Naive thymus-derived CD8-positive, alpha-beta T cell (primary cell): ENCODE data around the gene CTCF. TPM values are rescaled to one million over a fixed set of nuclear protein-coding genes. Genes with fewer than 3 reads are reported as not detected.
"Not testable (repeated sequence)": the region's sequence is repeated elsewhere in the genome, so short reads cannot be mapped to it uniquely, and the experiment has no call there.

Experiments used
- ATAC-seq, 2 donors: fragments of 150-1000 bp; cut with Tn5 transposase in 1 of 2; sonication (Bioruptor Pico), chemical (Tn5 transposase) in 1 of 2; 1 replicate in 1 of 2; 2 replicates in 1 of 2; pipeline ENCODE4 v1.10.0; 2021; ENCODE audit warnings: mild to moderate bottlenecking in 2 of 2, moderate library complexity in 2 of 2
- POLR2A ChIA-PET: fragments of 350-600 bp; sonication (Branson Sonifier 250); formaldehyde crosslinking; loops from one replicate; lab custom pipeline; 2021; ENCODE audit warnings: antibody characterized with exemption; lab: Charles Lee
- DNase-seq, 10 donors: peaks; one replicate each; pipeline versions ENCODE4 v3.0.0 to v3.0.0-alpha.2; 2020 to 2022
- H3K27ac Mint-ChIP-seq, 10 donors: one replicate each; pipeline ENCODE4 v1.8.0; 2020 to 2022; ENCODE audit warnings: mild to moderate bottlenecking in 10 of 10, mixed read lengths in 10 of 10, moderate library complexity in 4 of 10, inconsistent platforms in 1 of 10
- H3K27me3 Mint-ChIP-seq, 5 donors: one replicate each; pipeline ENCODE4 v1.8.0; 2021 to 2022; ENCODE audit warnings: mixed read lengths in 5 of 5
- H3K36me3 Mint-ChIP-seq, 3 donors: one replicate each; pipeline ENCODE4 v1.8.0; 2020 to 2022; ENCODE audit warnings: mixed read lengths in 3 of 3, mild to moderate bottlenecking in 2 of 3, inconsistent platforms in 1 of 3
- H3K4me1 Mint-ChIP-seq, 4 donors: one replicate each; pipeline ENCODE4 v1.8.0; 2021 to 2022; ENCODE audit warnings: mixed read lengths in 4 of 4
- H3K4me3 Mint-ChIP-seq, 10 donors: one replicate each; pipeline ENCODE4 v1.8.0; 2020 to 2022; ENCODE audit warnings: mild to moderate bottlenecking in 10 of 10, mixed read lengths in 10 of 10, moderate library complexity in 6 of 10, inconsistent platforms in 1 of 10
- H3K9me3 Mint-ChIP-seq, 9 donors: one replicate each; pipeline ENCODE4 v1.8.0; 2020 to 2022; ENCODE audit warnings: mixed read lengths in 9 of 9, mild to moderate bottlenecking in 3 of 9, inconsistent platforms in 1 of 9, moderate library complexity in 1 of 9
- polyA plus RNA-seq, 3 donors: library from polyadenylated mRNA; unstranded; fragments of 300-500 nt; fragmentation: Illumina TruSeq; gene quantifications; one replicate each; pipeline ENCODE4 v1.2.3, GENCODE V29; 2021
- total RNA-seq, 8 experiments: library from RNA in 2 of 8; stranded (reverse) in 2 of 8; gene quantifications; one replicate each; pipeline ENCODE4 v1.2.3 and lab custom pipeline; 2021 to 2026

The CTCF gene
- total and polyA plus RNA-seq, 5 experiments from 2014 or later = 37.1 to 67.6 (median 61.1) TPM

DNA sequence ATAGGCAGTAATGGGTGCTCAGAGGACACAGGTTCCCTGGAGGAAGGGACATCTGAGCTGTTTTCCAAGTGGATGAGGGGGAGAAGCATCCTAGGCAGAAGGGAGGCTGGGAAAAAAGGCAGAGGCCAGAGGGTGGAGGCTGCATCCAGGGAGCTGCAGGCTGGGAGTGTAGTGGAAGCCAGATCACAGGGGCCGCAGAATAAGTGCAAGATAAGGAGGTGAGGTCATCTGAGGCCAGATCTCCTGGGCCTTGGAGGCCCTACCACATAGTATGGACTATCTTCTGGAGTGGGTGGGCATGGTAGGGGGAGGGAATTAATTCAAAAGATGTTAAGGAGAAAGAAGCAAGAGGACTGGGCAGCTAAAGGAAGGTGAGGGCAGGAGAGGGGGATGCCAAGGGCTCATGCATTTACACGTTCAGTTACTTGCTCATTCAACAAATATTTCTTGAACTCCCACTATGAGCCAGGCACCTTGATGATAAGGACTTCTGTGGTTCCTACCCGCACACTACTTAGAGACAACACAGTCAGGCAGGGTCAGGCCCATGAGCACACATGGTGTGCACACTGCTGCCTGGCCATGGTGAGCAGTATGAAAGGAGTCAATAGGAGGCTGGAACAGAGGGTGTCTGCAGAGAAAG is 36.1 kb upstream of the CTCF start:
- Mint-ChIP-seq H3K27me3 (peaks cover 0 to 19% (median 5%) of the 10 kb centered on the region in 5 donors), H3K27ac (peak overlapping the region in 4 of 10 donors; percentile 15 to 57 (median 33)), H3K9me3 (no peaks in the 10 kb centered on the region), H3K4me3 (peak overlapping the region in 5 of 10 donors; percentile 45 to 84 (median 59)), H3K4me1 (peaks cover 22 to 26% (median 23%) of the 10 kb centered on the region in 4 donors), H3K36me3 (no peaks in the 10 kb centered on the region)
- no peak for ATAC-seq
- peak in 1 of 10 donors; percentile 44 for DNase-seq
- POLR2A ChIA-PET = interaction anchor here (1.3 to 1.8 kb wide), 3 partner anchors 11 to 45 kb away, joined by 3 to 8 read pairs (median 4); partner anchors contain the start of genes ATP6V0D1 and CTCF

DNA sequence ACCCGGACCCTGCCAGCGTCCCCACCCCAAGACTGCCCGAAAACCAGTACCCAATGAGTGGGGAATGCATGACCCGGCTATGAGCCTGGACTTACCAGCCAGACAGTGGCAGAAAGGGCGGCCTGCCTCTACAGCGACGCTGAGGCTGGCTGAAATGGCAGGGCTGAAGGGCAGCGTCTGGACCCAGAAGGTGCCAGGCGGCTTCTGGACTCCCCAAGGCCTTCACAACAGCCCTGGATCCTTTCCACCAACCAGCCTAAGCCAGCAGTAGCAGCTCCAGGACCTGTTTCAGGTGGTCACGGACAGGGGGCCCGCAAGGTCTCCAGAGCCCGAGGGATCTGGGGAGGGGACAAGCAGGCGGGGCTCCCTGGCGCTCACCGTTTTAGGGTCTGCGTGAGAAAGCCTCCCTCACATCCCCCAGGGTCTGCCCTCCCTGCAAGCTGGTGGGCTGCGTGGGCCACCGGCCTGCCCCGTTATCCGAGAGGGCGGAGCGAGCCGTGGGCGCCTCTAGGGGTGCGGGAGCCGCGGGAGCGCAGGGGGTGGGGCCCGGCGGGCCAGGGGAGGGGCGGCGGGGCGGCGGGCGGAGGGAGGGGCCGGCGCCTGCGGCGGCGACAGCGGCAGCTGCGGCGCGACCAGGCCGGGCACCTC is 34.0 kb upstream of the CTCF start, which contains the start of gene RIPOR1:
Gene RIPOR1 (plus strand): TSS at position 608 of the 648 bp plus-strand sequence. CDS start 9,618 bp downstream, outside the sequence.
- H3K4me1 Mint-ChIP-seq = peaks cover 20 to 33% (median 26%) of the 10 kb centered on the region in 4 donors
- ATAC-seq (peak; percentile 73), DNase-seq (peak in 7 of 10 donors; percentile 20 to 65 (median 48))
- POLR2A ChIA-PET = interaction anchor here (1.2 to 3.6 kb wide), 7 partner anchors 7 to 139 kb away, joined by 4 to 24 read pairs (median 8); partner anchors contain the start of genes ACD, C16orf86, CTCF and ENKD1
- peak within 1 kb of the TSS; percentile 65 to 89 (median 84) for H3K4me3 Mint-ChIP-seq
- H3K36me3 Mint-ChIP-seq = no peaks in the 10 kb centered on the region
- H3K9me3 Mint-ChIP-seq = no peaks in the 10 kb centered on the region
- H3K27ac Mint-ChIP-seq = peak within 1 kb of the TSS in 6 of 10 donors; percentile 57 to 82 (median 80)
- H3K27me3 Mint-ChIP-seq = peaks cover 0 to 24% (median 6%) of the 10 kb centered on the region in 5 donors

DNA sequence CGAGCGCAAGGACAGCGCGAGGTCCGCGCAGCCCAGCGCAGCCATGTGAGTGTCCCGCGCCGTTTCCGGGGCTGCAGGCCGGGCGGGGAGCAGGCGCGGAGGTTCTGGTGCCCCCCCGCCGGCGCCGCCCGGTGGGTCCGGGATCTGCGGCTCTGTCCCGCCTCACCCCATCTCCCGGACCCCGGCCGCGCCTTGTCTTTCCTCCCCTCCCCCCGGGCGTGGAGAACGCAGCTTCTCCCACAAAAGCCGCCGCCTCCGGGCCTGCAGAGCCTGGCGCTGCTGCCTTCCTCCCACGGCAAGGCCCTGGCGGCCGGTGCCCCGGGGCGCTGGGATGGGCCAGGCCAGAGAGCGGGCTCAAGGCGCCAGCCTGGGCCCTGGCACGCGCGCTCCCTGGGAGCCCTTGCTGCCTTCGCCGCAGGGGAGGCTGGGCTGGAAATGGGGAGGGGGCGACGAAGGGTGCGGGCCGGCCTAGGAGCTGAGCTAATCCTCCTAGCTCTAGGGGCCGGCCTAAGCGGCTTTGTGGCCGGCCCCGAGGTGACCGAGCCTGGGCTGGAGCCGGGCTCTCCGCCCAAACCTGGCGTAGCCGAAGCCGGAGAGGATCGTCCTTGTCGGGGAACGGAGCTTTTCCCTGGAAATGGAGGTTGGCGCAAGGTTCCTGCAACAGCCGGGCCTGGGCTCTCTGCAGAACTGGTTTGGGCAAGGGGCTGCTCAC is 33.3 kb upstream of the CTCF start:
- Mint-ChIP-seq H3K27me3 (peaks cover 0 to 24% (median 6%) of the 10 kb centered on the region in 5 donors), H3K4me1 (peaks cover 20 to 36% (median 28%) of the 10 kb centered on the region in 4 donors), H3K9me3 (no peaks in the 10 kb centered on the region), H3K4me3 (peak overlapping the region; percentile 65 to 89 (median 84)), H3K27ac (peak overlapping the region in 1 of 10 donors; percentile 82), H3K36me3 (no peaks in the 10 kb centered on the region)
- peak; percentile 51 to 53 for ATAC-seq
- peak in 2 of 10 donors; percentile 35 to 59 for DNase-seq
- POLR2A ChIA-PET = interaction anchor here (0.8 to 3.6 kb wide), 10 partner anchors 8 to 138 kb away, joined by 3 to 24 read pairs (median 4); partner anchors contain the start of genes ACD, C16orf86, CTCF and ENKD1

DNA sequence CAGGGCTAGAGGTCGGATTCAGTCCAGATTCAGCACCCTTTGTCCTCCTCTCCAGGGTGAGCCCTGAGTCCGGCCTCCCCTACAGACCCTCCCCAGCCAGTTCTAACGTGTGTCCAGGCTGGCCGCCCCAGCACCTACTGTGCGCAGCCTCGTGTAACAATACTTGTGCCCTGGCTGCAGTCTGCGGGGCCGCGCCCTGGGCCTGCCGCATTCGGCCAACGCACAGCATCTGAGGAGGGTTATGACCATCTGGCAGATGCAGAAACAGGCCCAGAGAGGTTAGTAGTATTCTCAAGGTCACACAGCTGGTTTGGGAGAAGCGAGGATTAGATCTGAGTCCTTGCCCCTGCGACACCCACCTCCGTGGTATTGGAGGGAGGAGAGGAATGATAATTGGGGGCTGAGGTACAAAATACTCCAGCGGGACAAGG is 32.7 kb upstream of the CTCF start:
- peaks cover 0 to 24% (median 6%) of the 10 kb centered on the region in 5 donors for H3K27me3 Mint-ChIP-seq

DNA sequence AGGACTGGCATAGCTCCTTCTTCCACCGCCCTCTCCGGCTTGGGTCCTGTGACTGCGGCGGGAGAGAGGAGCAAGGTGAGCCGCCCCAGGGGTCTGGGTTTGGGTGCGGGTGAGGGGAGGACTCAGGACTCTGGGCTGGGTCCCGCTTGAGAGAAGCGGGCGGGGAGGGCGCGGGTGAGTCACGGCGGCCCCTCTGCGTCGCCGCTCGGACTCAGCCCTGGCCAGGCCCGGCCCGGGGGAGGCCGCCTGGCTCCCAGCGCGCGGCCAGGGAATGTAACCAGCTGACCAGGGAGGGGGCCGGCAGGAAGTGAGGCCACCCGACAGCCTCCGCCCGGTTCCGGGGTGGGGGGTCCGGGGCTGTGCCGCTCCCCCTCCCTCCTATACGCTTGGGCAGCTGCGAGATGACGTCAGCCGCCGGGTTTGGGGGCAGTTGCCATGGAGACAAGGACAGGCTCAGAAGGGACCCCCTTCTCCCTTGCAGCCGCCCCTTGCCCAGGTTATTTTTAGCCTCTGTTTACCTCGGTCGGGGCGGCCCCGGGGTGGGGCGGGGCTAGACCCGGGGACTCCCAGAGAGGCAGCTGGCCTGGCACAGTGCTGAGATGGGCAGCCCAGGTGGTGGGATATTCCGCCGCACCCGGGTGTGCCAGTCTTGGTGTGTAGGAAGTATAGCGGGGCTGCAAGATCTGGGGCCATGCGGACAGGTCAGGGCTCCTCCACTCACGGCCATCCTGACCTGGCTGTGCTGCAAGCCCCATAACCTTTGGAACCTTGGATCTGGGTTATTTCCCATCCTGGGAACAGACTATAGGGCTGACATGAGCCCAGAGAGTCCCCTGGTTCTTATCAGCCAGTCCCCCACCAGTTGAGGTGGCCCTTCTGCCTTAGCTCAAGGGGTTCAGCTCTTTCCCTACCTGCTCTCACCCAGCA is 32.0 kb upstream of the CTCF start:
- no peaks in the 10 kb centered on the region for H3K36me3 Mint-ChIP-seq
- DNase-seq = peak in 6 of 10 donors; percentile 14 to 78 (median 34)
- H3K9me3 Mint-ChIP-seq = no peaks in the 10 kb centered on the region
- H3K27ac Mint-ChIP-seq = peak overlapping the region in 7 of 10 donors; percentile 14 to 83 (median 81)
- POLR2A ChIA-PET = interaction anchor here (0.5 to 3.6 kb wide), 12 partner anchors 8 to 405 kb away, joined by 3 to 24 read pairs (median 4); partner anchors contain the start of genes ACD, C16orf86, CTCF and ENKD1
- H3K27me3 Mint-ChIP-seq = peaks cover 0 to 24% (median 6%) of the 10 kb centered on the region in 5 donors
- peaks cover 21 to 44% (median 30%) of the 10 kb centered on the region in 4 donors for H3K4me1 Mint-ChIP-seq
- peak; percentile 48 to 63 for ATAC-seq
- H3K4me3 Mint-ChIP-seq = peak overlapping the region; percentile 65 to 89 (median 84)

More for the DNA sequence above, 32.7 kb upstream of the CTCF start:
- Mint-ChIP-seq H3K9me3 (no peaks in the 10 kb centered on the region), H3K4me1 (peaks cover 20 to 40% (median 28%) of the 10 kb centered on the region in 4 donors), H3K4me3 (peak overlapping the region; percentile 65 to 89 (median 84)), H3K36me3 (no peaks in the 10 kb centered on the region), H3K27ac (peak overlapping the region in 7 of 10 donors; percentile 14 to 82 (median 79))
- ATAC-seq (no peak), DNase-seq (peak in 1 of 10 donors; percentile 54)
- POLR2A ChIA-PET = interaction anchor here (0.8 to 3.6 kb wide), 12 partner anchors 9 to 406 kb away, joined by 3 to 24 read pairs (median 4); partner anchors contain the start of genes ACD, C16orf86, CTCF and ENKD1

DNA sequence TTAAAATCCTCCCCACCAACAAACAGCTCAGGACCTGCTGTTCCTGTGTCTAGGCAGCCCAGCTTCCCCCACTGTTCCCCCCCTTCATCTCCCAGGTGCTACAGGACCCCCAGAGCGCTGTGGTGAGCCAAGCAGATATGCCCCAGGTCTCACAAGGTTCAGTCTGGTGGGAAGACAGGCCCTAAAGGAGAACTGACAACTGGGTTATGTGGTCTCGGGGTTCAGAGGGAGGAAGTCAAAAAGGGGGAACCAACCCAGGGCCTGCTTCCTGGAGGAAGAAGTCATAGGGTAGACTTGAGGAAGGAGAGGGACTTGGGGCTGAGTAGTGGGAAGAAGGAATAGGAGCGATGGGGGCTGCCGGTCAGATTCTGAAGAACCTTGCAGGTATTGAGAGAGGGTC is 31.1 kb upstream of the CTCF start:
- peak overlapping the region in 4 of 10 donors; percentile 6 to 83 (median 44) for H3K27ac Mint-ChIP-seq
- DNase-seq (no peak), ATAC-seq (no peak)
- peaks cover 28 to 53% (median 39%) of the 10 kb centered on the region in 4 donors for H3K4me1 Mint-ChIP-seq
- H3K9me3 Mint-ChIP-seq = no peaks in the 10 kb centered on the region
- POLR2A ChIA-PET = interaction anchor here (1.0 to 3.6 kb wide), 6 partner anchors 10 to 136 kb away, joined by 3 to 22 read pairs (median 6); partner anchors contain the start of genes C16orf86, CARMIL2, CTCF and ENKD1
- H3K36me3 Mint-ChIP-seq = no peaks in the 10 kb centered on the region
- peaks cover 0 to 24% (median 6%) of the 10 kb centered on the region in 5 donors for H3K27me3 Mint-ChIP-seq
- peak overlapping the region in 8 of 10 donors; percentile 1 to 84 (median 46) for H3K4me3 Mint-ChIP-seq

DNA sequence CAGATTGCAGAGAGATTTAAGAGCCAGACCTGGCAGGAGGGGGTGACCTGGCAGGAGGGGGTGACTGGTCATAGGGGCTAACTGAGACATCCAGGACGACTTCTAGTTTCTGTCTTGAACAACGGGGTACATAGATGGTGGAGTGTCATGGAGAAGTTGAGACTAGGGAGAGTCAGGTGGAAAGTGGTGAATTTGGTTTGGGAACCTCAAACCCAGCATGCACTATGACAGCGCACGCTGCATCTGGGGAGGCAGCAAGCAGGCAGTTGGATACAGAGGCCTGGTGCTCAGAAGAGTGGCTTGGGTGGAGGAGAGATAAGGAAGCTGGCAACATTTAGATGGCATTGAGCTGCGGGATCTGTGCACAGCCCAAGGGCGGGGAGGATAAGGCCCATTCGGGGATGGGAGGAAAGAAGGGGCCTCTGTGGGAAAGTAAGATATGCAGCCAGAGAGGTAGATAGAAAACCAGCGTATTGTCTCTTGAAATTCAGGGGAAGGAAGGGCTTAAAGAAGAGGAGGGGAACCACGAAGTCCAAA is 29.2 kb upstream of the CTCF start:
- DNase-seq (no peak), ATAC-seq (no peak)
- H3K9me3 Mint-ChIP-seq = no peaks in the 10 kb centered on the region
- H3K27me3 Mint-ChIP-seq = peaks cover 0 to 24% (median 6%) of the 10 kb centered on the region in 5 donors
- peaks cover 37 to 62% (median 48%) of the 10 kb centered on the region in 4 donors for H3K4me1 Mint-ChIP-seq
- H3K4me3 Mint-ChIP-seq = peak overlapping the region in 2 of 10 donors; percentile 26 to 49
- no peaks in the 10 kb centered on the region for H3K36me3 Mint-ChIP-seq
- POLR2A ChIA-PET = interaction anchor here (0.9 to 1.6 kb wide), 5 partner anchors 8 to 30 kb away, joined by 3 to 8 read pairs (median 4); partner anchors contain the start of gene CTCF
- peak overlapping the region in 3 of 10 donors; percentile 10 to 57 (median 48) for H3K27ac Mint-ChIP-seq

DNA sequence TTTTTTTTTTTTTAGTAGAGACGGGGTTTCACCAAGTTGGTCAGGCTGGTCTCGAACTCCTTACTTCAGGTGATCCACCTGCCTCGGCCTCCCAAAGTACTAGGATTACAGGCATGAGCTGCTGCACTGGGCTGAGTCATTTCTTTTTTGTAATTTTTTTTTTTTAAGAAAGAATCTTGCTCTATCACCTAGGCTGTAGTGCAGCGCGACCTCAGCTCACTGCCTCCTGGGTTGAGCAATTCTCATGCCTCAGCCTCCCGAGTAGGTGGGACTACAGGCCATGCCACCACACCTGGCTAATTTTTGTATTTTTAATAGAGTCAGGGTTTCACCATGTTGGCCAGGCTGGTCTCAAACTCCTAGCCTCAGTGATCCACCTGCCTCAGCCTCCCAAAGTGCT is 28.3 kb upstream of the CTCF start:
- H3K36me3 Mint-ChIP-seq, POLR2A ChIA-PET, ATAC-seq, H3K9me3 Mint-ChIP-seq, H3K4me3 Mint-ChIP-seq, DNase-seq: not testable (repeated sequence)
- Mint-ChIP-seq H3K4me1 (peaks cover 39 to 66% (median 52%) of the 10 kb centered on the region in 4 donors), H3K27ac (peak overlapping the region in 1 of 10 donors; percentile 24), H3K27me3 (peaks cover 0 to 24% (median 6%) of the 10 kb centered on the region in 5 donors)

DNA sequence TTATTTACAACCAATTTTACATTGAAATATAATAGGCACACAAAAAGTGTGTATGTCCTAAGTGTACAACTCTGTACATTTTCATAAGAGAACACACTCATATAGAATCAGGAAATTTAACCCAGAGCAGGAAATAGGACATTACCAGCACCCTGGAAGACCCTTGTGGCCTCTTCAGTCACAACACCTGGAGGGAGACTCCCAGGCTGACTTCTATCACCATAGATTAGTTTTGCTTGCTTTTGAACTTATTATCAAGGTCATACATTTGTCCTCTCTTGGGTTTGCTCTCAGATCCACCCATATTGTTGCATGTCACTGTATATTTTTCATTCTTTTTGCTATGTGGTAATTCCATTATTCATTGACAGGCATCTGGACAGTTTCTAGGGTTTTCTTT is 27.9 kb upstream of the CTCF start:
- no peak for ATAC-seq
- peaks cover 42 to 70% (median 55%) of the 10 kb centered on the region in 4 donors for H3K4me1 Mint-ChIP-seq
- no peaks in the 10 kb centered on the region for H3K9me3 Mint-ChIP-seq
- POLR2A ChIA-PET = interaction anchor here (0.6 to 4.8 kb wide), 4 partner anchors 13 to 282 kb away, joined by 3 to 34 read pairs (median 4); no protein-coding TSS in a partner anchor
- H3K27me3 Mint-ChIP-seq = peaks cover 0 to 22% (median 6%) of the 10 kb centered on the region in 5 donors
- no peaks in the 10 kb centered on the region for H3K36me3 Mint-ChIP-seq
- H3K4me3 Mint-ChIP-seq = peak overlapping the region in 2 of 10 donors; percentile 7 to 45
- H3K27ac Mint-ChIP-seq = peak overlapping the region in 1 of 10 donors; percentile 24
- DNase-seq = no peak

DNA sequence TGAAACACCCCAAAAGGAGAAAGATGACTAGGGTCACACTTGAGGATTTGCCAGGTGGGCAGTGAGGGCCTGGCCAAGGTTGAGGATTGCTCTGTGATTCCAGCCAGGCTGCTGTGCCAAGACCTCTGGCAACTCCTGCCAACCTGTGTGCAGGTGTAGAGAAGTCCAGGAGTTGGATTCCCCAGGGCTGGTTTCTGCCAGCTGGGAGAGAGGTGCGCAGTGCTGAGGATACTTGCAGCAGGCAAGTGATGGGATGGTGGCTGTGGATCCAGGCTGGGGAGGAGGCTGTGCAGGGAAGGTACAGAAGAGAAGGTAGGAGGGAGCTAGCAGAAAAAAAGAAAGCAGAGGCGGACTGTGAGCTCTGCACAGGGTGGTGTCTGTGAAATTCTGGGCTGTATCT is 27.1 kb upstream of the CTCF start:
- Mint-ChIP-seq H3K36me3 (no peaks in the 10 kb centered on the region), H3K9me3 (no peaks in the 10 kb centered on the region), H3K4me3 (peak overlapping the region in 7 of 10 donors; percentile 2 to 82 (median 53)), H3K27me3 (peaks cover 0 to 15% (median 4%) of the 10 kb centered on the region in 5 donors), H3K4me1 (peaks cover 39 to 69% (median 53%) of the 10 kb centered on the region in 4 donors), H3K27ac (peak overlapping the region in 5 of 10 donors; percentile 12 to 81 (median 61))
- DNase-seq (no peak), ATAC-seq (no peak)
- POLR2A ChIA-PET = interaction anchor here (0.5 to 14.2 kb wide), 7 partner anchors 12 to 110 kb away, joined by 3 to 485 read pairs (median 4); partner anchors contain the start of genes CARMIL2 and CTCF
